HG03558 (cell line): Measurements from ENCODE around the gene NMT1.

ENCODE experiments used
- ATAC-seq: cut with Tn5 transposase; IDR thresholded peaks from one replicate; pipeline ENCODE4 v1.9.1; 2021; ENCODE audit warnings: moderate number of reproducible peaks; ENCODE audit not compliant: unreplicated experiment; ENCODE audit errors: extremely low read depth

The NMT1 gene

DNA sequence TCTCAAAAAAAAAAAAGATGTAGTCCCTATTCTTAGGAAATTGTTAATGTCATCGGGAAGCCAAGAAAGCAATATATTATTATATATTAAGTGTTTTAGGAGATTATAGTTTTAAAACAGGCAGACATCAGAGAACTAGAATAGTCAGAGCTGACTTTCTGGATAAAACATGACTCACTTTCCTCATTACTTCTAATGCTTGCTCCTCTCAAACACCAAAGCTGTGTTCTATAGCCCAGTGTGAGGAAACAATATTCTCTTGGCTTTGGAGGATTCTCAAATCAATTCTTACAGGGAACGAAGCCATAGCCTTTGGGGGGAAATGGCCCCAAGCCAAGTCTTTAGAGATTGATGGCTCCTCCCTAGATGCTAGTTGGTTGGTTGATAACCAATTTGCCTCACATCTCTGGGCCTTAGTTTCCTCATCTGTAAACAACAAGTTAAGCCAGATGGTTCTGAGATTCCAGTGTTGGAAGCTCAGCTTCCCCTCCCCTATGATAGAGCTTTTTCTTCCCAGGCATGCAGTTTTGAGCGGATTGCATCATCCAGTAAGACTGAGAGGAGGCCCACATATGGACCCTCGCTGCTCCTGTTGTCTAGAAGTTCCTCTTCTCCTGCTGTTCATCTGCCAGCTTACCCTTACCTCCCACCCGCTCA is 12.4 kb downstream of the NMT1 start:
- no peak for ATAC-seq

- ATAC-seq: no peak
Measured at GRCh38 chr17:45077643-45078042, 16.5 kb downstream of the NMT1 start.

DNA sequence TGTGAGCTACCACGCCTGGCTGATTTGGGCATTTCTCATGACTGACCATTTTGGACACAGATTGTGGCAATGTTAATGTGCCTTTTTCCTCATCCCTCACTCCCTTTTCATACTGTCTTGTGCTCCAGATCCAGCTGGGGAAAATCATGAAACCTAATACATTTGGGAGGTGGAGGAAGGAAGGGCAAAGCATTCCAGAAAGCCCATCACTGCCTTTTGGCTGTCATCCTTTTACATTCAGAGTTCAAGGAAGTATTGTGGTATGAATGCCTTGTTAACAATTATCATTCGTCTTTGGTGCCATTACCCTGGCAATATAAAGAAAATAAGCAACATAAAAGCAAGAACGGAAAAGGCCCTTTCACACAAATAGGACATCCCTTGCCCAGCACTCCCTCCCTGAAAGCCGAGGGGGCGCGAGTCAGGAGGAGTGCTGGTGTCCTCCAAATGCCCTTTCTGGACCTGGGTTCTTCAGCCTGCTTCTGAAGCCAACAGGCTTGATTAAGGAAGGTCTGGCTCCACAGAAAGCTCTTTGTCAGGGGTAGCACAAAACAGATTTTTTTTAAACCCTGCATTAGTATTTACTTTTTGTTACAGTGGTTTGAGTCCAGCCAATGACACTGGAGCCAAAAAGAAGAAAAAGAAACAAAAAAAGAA is 20.1 kb downstream of the NMT1 start:
- no peak for ATAC-seq

DNA sequence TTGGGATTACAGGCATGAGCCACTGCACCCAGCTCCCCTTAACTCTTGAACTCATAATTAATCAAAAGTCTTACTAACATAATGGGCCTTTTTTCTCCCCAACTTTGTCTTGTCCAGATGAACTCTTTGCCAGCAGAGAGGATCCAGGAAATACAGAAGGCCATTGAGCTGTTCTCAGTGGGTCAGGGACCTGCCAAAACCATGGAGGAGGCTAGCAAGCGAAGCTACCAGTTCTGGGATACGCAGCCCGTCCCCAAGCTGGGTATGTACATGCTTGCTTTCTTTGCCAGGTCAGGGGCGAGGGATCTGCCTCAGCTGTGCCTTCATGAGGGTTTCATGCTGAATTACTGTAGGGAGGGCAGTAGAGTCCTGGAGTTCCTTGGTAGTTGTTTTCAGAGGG is 25.3 kb downstream of the NMT1 start:
- no peak for ATAC-seq

DNA sequence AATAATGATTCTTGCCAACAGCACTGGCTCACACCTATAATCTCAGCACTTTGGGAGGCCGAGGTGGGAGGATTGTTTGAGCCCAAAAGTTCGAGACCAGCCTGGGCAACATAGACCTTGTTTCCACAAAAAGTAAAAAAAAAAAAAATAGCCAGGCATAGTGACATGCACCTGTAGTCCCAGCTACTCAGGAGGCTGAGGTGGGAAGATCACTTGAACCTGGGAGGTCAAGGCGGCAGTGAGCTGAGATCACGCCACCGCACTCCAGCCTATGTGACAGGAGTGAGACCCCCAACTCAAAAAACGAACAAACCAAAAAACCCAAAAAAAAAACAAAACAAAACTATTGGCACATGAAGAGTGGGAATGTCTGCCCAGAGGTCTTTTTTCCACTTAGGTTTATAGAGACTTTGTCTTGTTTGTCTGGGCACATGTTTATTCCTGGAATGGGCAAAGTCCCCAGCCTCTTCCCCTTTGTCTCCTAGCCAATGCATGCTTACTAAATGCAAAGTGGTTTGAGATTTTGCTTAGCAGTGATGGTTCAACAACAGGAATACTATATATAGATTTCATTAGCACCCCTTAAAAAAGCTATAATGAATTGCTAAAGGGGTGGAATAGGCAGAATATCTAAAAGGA is 25.9 kb downstream of the NMT1 start:
- ATAC-seq: no peak

DNA sequence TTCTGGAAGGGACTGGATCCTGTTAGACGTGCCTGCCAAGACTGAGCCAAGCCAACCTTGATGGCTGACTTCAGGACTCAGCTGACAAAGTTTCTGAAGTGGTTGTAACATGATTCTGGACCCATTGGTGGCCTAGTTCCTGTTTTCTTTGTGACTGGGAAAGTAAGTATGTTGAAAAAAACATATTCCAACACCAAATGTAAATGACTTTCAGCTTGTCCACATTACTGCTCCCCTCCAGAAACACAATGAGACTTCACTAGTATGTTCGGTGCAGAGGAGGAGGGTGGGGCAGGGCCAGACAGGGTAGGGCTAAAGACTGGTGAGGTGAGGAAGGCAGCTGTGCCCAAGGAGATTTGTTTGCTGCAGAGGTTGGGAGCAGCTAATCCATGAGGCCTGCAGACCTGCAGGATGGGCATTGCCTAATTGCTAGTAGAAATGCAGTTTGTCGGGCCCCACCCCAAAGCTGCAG is 26.4 kb downstream of the NMT1 start:
- ATAC-seq: no peak

GRCh38 chr17:45087978-45088377 is 26.9 kb downstream of the NMT1 start:
- ATAC-seq: no peak

GRCh38 chr17:45088741-45089140 is 27.6 kb downstream of the NMT1 start:
- no peak for ATAC-seq

- ATAC-seq: no peak
Measured at GRCh38 chr17:45090711-45091110, 29.6 kb downstream of the NMT1 start.

DNA sequence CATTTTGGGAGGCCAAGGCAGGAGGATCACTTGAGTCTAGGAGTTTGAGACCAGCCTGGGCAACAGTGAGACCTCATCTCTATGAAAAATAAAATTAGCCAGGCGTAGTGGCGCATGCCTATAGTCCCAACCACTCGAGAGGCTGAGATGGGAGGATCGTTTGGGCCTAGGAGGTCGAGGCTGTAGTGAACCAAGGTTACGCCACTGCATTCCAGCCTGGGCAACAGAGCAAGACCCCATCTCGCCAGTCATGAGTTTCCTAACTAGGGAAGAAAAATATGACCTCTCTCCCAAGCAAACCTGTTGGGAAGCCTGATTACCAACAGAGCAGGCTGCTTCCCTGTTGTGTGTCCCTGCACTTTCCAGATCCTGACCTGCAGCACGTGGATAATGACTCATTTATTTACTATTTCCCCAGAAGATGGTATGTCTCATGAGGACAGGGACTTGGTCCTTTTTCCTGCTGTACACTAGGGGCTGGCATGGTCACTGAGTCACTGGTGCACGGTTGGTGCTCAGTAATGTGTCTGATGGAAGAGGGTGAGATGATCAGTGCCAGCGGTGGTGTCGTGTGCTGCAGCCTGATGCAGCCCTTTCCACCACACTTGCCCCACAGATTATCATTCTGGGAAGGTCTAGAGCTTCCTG is 30.8 kb downstream of the NMT1 start:
- no peak for ATAC-seq

GRCh38 chr17:45092911-45093430 is 31.9 kb downstream of the NMT1 start:
- no peak for ATAC-seq

- no peak for ATAC-seq
Measured at GRCh38 chr17:45093444-45094110, 32.5 kb downstream of the NMT1 start.

DNA sequence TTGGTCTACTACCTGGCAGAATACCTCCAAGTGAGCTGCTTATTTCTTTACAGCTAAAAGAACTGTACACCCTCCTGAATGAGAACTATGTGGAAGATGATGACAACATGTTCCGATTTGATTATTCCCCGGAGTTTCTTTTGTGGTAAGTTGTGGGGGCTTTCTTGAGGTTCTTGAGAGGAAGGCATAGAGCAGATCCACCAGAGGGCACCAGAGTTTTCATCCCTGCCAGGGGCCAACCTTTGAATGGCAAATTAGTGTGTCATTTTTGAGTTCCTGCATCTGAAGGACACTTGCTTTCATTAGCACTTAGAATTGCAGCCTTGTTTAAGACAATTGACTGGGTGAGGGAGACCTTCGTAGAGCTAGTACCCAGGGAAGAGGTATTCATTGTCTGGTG is 35.0 kb downstream of the NMT1 start:
- no peak for ATAC-seq

DNA sequence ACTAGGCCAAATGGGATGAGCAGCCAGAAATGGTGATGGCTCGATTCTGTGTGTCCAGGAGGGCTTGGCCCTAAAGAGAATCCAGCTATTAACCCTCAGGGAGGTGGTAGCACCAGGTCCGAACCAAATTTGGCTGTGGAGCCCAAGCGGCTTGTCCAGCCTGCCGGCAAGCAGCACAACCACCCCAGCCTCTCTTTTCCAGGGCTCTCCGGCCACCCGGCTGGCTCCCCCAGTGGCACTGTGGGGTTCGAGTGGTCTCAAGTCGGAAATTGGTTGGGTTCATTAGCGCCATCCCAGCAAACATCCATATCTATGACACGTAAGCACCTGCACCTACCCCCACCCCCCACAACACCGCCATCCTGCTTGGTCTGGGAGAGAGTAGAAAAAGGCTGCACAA is 35.8 kb downstream of the NMT1 start:
- ATAC-seq: no peak

- no peak for ATAC-seq
Measured at GRCh38 chr17:45098081-45098868, 37.2 kb downstream of the NMT1 start.

- ATAC-seq: no peak
Measured at GRCh38 chr17:45098869-45099616, 37.9 kb downstream of the NMT1 start.

GRCh38 chr17:45101546-45101882 is 40.4 kb downstream of the NMT1 start:
- ATAC-seq: no peak

GRCh38 chr17:45101883-45102811 is 41.0 kb downstream of the NMT1 start:
- no peak for ATAC-seq
